SKM-1 (cell line): ENCODE measurements around the gene WNT2B.

ENCODE experiments used
- DNase-seq: peaks from one replicate; lab custom pipeline; 2025; ENCODE audit not compliant: unreplicated experiment; lab: John Stamatoyannopoulos, UW

Gene WNT2B

DNA sequence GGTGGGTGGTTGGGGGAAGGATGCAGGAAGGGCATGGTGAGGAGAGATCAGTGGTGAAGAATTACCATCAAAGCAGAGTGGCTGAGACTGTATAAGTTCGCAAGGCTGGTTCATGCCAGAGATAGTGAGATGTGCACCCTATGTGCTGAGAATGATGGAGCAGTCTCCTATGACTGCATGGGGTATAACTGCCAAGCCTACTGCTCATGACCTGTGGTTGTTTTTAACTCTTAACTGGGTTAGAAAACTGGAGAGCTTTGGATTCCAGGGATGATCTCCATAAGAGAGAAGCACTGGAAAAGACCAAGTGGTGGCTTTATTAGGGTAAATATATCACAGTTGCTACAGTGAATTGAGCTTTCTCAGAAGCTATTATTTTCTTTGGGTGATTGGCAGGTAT, 16.2 kb downstream of the WNT2B start:
- DNase-seq: no peak

DNA sequence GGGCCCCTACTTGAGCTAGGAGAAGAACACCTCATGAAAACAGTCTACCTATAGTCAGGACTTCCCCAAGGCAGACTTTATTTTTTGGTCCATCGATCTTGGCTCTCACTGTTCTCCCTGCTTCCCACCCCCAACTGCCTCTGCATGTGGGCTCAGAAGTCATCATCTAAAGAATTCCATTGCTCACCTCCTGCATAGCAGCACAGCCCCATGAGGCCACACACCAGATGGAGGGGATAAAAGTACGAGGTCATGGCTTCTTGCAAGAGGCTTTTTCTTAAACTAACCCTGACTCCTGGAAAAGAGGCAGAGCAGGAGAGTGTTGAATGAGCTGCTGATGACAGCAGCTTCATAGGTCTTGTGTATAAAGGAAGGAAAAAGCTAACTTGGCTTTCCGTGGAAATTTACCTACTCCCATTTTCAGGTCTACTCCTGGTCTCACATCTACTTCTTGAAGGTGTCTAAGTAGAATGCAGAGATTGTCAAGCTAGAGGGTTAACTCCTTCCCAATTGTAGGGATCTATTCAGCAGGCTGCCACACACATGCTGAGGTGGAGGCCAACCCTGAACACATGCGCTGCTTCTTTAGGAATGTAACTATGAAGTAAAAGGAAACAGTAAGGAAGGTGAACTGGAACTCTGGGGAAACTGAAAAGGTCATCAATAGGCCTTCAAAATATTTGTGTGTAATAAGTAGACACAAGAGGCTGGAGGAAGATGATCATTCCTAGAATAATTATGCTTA, 18.7 kb downstream of the WNT2B start:
- no peak for DNase-seq

DNA sequence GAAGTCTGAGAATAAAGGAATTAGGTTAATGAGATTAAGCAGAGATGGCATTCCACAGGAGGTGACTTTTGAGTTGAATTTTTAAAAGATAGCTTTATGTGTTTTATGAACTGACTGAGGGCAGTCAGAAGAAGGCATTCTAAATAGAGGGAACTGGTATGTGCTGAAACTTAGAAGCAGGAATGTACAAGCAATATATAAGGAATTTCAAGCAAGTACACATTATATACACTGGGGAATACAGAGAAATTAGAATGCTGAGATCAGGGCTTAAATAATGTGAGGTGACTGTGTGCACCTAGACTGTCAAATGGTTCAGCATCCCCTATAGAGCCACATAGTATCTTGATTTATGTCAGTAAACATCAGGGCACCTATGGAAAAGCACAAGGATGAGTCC, 19.3 kb downstream of the WNT2B start:
- no peak for DNase-seq

DNA sequence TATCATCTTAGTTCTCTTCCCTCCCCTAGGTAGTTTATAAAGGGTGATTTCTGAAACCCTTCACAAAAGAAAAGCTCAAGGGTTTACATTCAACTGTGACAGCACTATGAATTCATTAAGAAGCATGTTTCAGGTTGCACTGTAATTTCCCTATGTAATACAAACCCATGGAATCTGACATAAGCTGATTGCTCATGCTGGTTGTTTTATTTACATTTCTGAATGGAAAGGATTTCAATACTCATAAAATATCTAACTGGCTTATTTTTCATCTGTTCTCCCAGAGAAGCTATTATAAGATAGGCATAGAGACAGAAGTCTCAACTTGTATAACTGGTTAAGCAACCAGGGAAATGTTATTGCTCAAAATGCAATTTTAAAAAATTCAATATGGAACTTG, 20.5 kb downstream of the WNT2B start:
- no peak for DNase-seq

DNA sequence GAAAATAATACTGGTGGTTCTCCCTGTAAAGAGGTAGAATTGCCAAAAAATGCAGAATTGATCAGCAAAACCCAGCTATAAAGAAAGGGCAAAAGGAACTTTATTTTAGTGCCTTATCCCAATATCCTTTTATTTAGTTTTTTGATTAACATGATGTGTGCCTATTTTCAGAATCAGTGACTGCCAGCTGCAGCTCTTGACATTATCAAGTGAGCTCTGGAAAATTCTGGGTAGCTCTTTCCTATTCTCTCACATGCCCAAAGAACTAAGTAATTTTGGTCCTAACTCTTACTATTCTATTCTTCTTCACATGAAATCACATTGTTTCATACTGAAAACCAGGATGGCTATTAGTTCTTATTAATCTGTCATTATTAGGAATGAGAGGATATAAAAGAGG, 22.1 kb downstream of the WNT2B start:
- no peak for DNase-seq

DNA sequence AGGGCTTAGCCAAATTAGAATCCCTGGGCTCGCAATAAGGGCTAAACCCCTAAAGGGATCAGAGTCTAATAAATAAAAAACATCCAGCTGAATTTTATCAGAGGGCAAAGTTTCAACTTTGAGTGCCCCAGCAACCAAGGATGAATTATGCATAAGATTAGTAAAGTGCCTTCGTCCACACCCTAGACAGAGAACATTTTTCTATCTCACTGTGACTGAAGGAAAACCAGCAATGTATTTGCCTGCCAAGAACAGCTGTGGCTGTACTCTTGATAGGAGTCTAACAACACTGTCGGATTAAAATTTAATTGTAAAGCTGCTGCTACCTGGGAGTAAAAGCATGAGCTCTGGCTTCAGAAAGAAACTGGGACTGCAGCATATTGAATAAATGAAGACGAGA, 23.3 kb downstream of the WNT2B start:
- no peak for DNase-seq

DNA sequence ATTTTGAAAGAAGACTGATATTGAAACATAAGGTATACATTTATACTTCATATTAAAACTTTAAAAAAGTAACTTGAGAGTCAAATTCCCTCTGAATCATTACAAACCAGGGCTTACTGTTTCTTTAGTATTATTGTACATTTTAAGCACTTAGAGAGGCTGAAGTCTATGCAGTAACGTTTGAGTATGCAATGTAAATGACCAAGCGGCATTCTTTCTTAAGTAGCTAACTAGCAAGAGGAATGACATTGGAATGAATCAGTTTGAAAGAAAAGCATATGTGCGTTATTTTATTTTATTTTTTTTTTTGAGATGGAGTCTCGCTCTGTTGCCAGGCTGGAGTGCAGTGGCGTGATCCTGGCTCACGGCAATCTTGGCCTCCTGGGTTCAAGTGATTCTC, 24.3 kb downstream of the WNT2B start:
- no peak for DNase-seq

- DNase-seq: no peak
Observed at GRCh38 chr1:112536561-112536960, 27.8 kb downstream of the WNT2B start.

DNA sequence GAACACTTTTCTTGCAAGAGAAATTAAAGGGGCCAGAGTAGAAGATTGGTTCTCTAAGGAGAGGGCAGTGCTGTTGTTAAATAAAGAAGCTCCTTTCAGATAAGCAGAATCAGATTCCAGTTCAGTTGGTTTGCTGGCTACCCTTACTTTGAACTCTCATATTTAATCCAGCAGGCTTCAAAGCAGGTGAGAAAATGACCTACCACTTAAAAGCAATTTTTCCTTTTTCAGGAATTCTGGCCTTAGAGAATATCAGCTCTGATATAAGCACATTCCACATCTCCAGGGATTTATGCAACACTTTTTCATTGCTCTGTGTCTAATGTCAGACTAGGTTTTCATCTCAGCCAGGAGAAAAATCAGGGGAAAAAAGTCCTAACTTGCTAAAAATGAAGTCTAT, 28.7 kb downstream of the WNT2B start:
- no peak for DNase-seq

DNA sequence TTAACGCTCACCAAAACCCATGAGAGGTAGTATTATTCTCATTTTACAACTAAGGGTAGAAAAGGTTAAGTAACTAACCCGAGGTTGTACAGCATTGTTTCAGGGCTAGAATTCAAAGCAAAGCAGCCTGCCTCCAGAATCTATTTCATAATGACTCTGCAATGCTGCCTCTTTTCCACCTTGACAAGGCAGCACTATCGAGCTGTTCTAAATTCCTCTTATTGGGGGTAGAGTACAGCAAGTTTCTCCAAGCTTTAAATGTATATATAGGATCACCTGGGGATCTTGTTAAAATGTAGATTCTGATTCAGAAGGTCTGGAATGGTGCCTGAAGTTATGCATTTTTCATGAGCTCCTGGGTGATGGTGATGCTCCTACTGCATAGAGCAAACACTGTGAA, 30.1 kb downstream of the WNT2B start:
- no peak for DNase-seq

DNA sequence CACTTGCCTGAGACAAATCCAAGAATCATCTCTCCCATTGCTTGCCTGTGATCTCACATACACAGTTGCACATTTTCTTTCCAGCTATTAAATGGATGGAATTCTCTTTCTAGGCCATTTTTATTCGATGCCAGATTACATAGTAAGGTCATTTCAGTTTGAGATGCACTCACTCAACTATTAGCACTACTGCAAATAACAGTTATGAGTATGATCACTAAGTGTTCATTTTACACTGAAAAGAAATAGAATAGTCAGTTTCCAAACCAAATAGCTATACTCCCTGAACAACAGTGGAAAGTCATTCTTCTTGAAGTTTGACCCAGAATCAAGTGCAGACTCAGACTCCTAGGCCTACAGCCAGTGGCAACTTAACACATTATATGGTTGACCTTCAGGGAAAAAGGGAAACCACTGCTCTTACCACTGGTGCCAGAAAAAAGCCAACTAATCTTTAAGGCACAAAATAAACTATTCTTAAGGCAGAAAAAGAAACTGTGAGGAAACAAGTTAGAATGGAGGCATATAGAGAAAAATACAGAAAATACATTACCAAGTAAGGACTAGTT, 31.5 kb downstream of the WNT2B start:
- DNase-seq: no peak

- DNase-seq: no peak
Observed at GRCh38 chr1:112541299-112541698, 32.5 kb downstream of the WNT2B start.

- DNase-seq: no peak
Observed at GRCh38 chr1:112542206-112542973, 33.6 kb downstream of the WNT2B start.

DNA sequence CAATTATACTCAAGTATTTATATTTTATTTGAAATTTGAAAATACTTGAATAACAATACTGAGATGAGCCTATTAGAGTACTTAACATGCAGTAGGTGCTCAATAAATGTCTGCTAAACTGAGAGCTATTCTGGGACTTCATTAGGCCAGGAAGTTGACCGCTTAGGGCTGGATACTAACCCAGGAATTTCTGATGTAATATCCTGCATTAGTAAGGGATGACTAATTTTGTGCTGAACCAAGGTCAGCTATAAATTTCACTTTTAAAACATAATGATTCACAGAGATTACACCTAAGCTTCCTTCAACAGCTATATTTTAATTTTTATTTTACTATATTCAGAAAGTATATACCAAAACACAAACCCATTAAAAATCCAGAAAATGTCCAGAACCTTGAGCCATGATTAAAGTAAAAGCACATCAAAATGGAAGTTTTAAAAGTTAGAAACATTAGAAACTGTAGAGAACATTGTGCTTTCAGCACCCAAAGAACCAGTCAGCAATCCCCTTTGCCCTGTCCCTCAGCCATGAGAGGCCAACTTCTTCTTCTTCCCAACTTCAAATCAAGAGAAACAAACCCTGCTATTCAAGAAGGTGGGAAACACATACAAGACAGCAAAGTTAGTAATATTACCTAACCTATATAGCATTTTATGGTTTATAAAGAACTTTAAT, 35.4 kb downstream of the WNT2B start:
- no peak for DNase-seq

DNA sequence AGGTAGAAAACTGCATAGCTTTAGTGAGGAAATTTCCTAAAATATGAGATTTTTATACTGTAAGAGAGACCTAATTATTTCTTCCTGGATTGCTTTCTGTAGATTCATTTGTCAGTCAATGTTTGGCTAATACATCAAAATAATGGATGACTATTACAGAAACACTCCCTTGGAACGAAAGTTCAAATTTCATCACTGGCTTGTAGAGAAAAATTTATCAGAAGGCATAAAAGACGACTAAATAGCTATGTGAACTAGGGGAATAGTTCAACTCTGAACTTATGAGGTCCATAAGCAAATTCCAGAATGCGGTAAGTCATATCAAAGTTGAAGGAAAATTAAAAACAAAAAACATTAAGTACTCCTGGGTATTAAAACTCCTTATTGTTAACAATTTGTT, 36.0 kb downstream of the WNT2B start:
- DNase-seq: no peak

DNA sequence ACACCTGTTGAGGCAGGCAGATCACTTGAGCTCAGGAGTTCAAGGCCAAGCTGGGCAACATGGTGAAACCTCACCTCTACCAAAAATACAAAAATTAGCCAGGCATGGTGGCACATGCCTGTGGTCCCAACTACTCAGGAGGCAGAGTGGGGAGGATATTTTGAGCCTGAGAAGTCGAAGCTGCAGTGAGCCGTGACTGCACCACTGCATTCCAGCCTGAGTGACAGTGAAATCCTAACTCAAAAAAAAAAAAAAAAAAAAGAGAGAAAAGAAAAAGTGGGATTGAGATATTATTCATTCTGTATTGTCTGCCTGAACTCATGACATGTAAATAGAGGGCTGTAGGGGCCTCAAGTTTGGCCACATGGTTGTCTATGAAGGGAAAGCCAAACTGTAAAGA, 37.3 kb downstream of the WNT2B start:
- DNase-seq: no peak

- DNase-seq: no peak
Observed at GRCh38 chr1:112548547-112548946, 39.8 kb downstream of the WNT2B start.

- DNase-seq: no peak
Observed at GRCh38 chr1:112549590-112549989, 40.8 kb downstream of the WNT2B start.

DNA sequence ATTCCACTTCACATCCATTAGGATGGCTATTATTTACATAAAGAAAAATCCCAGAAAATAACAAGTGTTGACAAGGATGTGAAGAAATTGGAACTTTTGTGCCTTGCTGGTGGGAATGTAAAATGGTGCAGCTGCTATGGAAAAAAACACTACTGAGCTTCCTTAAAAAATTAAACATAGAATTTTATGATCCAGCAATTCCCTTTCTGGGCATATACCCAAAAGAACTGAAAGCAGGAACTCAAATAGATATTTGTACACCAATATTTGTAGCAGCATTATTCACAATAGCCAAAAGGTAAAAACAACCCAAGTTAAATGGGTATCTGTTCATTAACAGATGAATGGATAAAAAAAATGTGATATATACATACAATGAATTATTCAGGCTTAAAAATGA, 45.6 kb downstream of the WNT2B start:
- DNase-seq: no peak

GRCh38 chr1:112557385-112557784, 48.6 kb downstream of the WNT2B start:
- no peak for DNase-seq

DNA sequence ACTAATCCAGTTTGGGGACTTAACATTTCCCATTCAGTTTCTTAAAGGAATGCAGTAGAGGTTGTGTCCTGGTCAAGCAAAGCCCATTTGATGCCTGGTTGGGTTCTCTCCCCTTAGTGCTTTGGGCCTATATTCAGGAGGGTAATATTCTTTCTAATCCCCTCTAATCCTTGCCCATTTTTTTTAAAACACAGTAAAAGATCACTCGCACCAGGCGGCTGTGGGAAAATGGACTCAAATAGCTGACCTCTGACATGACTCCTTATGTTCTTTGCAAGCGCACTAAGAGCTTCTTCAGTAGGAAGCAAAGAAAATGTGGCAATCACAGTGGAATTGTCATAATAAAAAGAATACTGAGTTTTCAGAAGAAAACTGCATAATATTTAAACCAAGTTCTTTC, 49.9 kb downstream of the WNT2B start:
- no peak for DNase-seq

GRCh38 chr1:112563341-112563740, 54.6 kb downstream of the WNT2B start:
- no peak for DNase-seq
